Stimulated activated CD8-positive, alpha-beta memory T cell treated with anti-CD3 and anti-CD28 coated beads, Interleukin-7, amount 100 ng/mL, for 48 hours (primary cell): ENCODE data around the gene HS3ST6.
"Not testable (repeated sequence)": the region's sequence is repeated elsewhere in the genome, so short reads cannot be mapped to it uniquely, and the experiment has no call there.

Source experiments
- DNase-seq, 2 donors: peaks; one replicate each; pipeline ENCODE4 v3.0.0-alpha.2; 2020; ENCODE audit warnings: low read depth in 1 of 2; ENCODE audit errors: extremely low read depth in 1 of 2

HS3ST6 gene

GRCh38 chr16:1884155-1884760, 34.0 kb downstream of the HS3ST6 start:
- no peak for DNase-seq

- DNase-seq = not testable (repeated sequence)
Observed at GRCh38 chr16:1881172-1881571, 37.0 kb downstream of the HS3ST6 start.

GRCh38 chr16:1879477-1879876, 38.7 kb downstream of the HS3ST6 start:
- no peak for DNase-seq

- no peak for DNase-seq
Observed at GRCh38 chr16:1878256-1878655, 40.0 kb downstream of the HS3ST6 start.

- DNase-seq = no peak
Observed at GRCh38 chr16:1877804-1878203, 40.4 kb downstream of the HS3ST6 start.

GRCh38 chr16:1877089-1877488, 41.1 kb downstream of the HS3ST6 start:
- no peak for DNase-seq

GRCh38 chr16:1876468-1876867, 41.7 kb downstream of the HS3ST6 start:
- no peak for DNase-seq

GRCh38 chr16:1876066-1876465, 42.1 kb downstream of the HS3ST6 start:
- not testable (repeated sequence) for DNase-seq

- DNase-seq = no peak
Observed at GRCh38 chr16:1874854-1875253, 43.4 kb downstream of the HS3ST6 start.

- DNase-seq = peak in 1 of 2 donors; percentile 10
Observed at GRCh38 chr16:1871974-1872635, 46.1 kb downstream of the HS3ST6 start, which contains the start of gene MEIOB. Gene MEIOB, minus strand, starts transcription at chr16:1872164. Its CDS starts 3,989 bp downstream, at chr16:1868175.

GRCh38 chr16:1870365-1871082, 47.7 kb downstream of the HS3ST6 start:
- no peak for DNase-seq

GRCh38 chr16:1865902-1866690, 52.1 kb downstream of the HS3ST6 start:
- no peak for DNase-seq

GRCh38 chr16:1863681-1864460, 54.3 kb downstream of the HS3ST6 start:
- no peak for DNase-seq

- DNase-seq = no peak
Observed at GRCh38 chr16:1862394-1862793, 55.8 kb downstream of the HS3ST6 start.

GRCh38 chr16:1861730-1862129, 56.5 kb downstream of the HS3ST6 start:
- DNase-seq = no peak
